Measurements from ENCODE around the gene CYP1A2.

The CYP1A2 gene

DNA sequence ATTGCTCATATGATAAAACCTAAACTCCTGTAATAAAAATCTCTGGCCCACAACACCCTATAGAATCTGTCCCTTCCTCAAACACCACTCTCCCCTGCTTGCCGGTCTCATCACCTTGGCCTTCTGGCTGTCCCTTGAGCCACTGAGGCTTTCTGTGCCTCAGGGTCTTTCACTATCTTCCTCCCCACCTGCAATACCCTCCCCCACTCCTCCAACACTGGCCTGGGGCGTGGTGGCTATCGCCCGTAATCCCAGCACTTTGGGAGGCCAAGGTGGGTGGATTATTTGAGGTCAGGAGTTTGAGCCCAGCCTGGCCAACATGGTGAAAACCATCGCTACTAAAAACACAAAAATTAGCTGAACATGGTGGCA is 29.9 kb downstream of the CYP1A2 start:
- Histone ChIP-seq H4K8ac (ENCODE audit: low read depth, low read length) (no peak overlapping the region), H3K79me1 (ENCODE audit: low read length) (peaks cover 9% of the 10 kb centered on the region), H2AK5ac (ENCODE audit: low read length) (no peak overlapping the region), H3K4me3 (ENCODE audit: low read length) (no peak overlapping the region), H3K27ac (ENCODE audit: low read depth, low read length) (peak overlapping the region; percentile 98), H3K36me3 (ENCODE audit: control insufficient read depth, insufficient read depth, low read length) (no peaks in the 10 kb centered on the region), H4K5ac (ENCODE audit: low read length) (no peak overlapping the region), H2BK15ac (replicated peaks; ENCODE audit: low read depth) (no peak overlapping the region), H3K79me2 (ENCODE audit: control insufficient read depth, insufficient read depth, low read length) (peaks cover 9% of the 10 kb centered on the region), H2BK120ac (ENCODE audit: low read depth, low read length) (no peak overlapping the region), H3K23ac (ENCODE audit: low read length) (no peak overlapping the region), H3K27me3 (ENCODE audit: insufficient read depth, low read length, poor library complexity) (no peaks in the 10 kb centered on the region), H3K4me1 (ENCODE audit: control insufficient read depth, low read depth, low read length) (peaks cover 23% of the 10 kb centered on the region), H3K18ac (ENCODE audit: low read length) (no peak overlapping the region), H2BK5ac (ENCODE audit: low read length) (no peak overlapping the region), H3K56ac (ENCODE audit: low read length) (peak overlapping the region; percentile 42), H3K4me2 (ENCODE audit: low read length) (no peak overlapping the region), H3K4ac (ENCODE audit: low read depth, low read length) (no peak overlapping the region), H3K9ac (ENCODE audit: low read length) (no peak overlapping the region)
- WGBS (ENCODE audit: extremely low coverage, insufficient coverage, low lambda C conversion rate): no CpG with 5 or more reads among the region's 5 CpGs
- no peak for DNase-seq

DNA sequence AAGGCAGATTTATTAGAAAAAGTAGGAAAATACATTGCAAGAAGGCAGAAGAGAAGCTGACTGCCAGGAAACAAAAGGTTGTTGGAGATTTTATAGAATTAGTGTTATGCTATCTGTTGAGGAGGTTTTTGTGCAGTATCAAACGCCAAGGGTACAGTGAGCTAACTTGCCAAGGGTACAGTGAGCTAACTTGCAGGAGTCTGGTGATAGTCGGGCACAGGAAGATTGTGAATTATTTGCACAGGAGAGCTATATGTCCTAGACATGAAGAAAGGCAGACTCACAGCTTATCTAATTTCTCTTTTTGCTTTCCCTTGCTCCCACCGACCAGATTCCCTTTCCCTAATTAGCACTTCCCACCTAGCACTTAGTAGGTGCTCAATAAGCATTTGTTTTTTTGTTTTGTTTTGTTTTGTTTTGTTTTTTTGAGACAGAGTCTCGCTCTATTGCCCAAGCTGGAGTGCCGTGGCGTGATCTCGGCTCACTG is 30.6 kb downstream of the CYP1A2 start:
- Histone ChIP-seq H3K27me3 (ENCODE audit: insufficient read depth, low read length, poor library complexity) (no peaks in the 10 kb centered on the region), H3K79me2 (ENCODE audit: control insufficient read depth, insufficient read depth, low read length) (peaks cover 14% of the 10 kb centered on the region), H3K27ac (ENCODE audit: low read depth, low read length) (no peak overlapping the region), H3K18ac (ENCODE audit: low read length) (no peak overlapping the region), H3K4me1 (ENCODE audit: control insufficient read depth, low read depth, low read length) (peaks cover 19% of the 10 kb centered on the region), H3K4me2 (ENCODE audit: low read length) (no peak overlapping the region), H3K56ac (ENCODE audit: low read length) (no peak overlapping the region), H4K8ac (ENCODE audit: low read depth, low read length) (no peak overlapping the region), H4K5ac (ENCODE audit: low read length) (no peak overlapping the region), H3K23ac (ENCODE audit: low read length) (no peak overlapping the region), H3K79me1 (ENCODE audit: low read length) (peaks cover 14% of the 10 kb centered on the region), H3K36me3 (ENCODE audit: control insufficient read depth, insufficient read depth, low read length) (no peaks in the 10 kb centered on the region), H3K9ac (ENCODE audit: low read length) (no peak overlapping the region), H3K4me3 (ENCODE audit: low read length) (no peak overlapping the region), H2BK15ac (replicated peaks; ENCODE audit: low read depth) (no peak overlapping the region), H2AK5ac (ENCODE audit: low read length) (no peak overlapping the region), H2BK5ac (ENCODE audit: low read length) (no peak overlapping the region), H2BK120ac (ENCODE audit: low read depth, low read length) (no peak overlapping the region), H3K4ac (ENCODE audit: low read depth, low read length) (no peak overlapping the region)
- no peak for DNase-seq
- WGBS (ENCODE audit: extremely low coverage, insufficient coverage, low lambda C conversion rate): no CpG with 5 or more reads among the region's 7 CpGs

DNA sequence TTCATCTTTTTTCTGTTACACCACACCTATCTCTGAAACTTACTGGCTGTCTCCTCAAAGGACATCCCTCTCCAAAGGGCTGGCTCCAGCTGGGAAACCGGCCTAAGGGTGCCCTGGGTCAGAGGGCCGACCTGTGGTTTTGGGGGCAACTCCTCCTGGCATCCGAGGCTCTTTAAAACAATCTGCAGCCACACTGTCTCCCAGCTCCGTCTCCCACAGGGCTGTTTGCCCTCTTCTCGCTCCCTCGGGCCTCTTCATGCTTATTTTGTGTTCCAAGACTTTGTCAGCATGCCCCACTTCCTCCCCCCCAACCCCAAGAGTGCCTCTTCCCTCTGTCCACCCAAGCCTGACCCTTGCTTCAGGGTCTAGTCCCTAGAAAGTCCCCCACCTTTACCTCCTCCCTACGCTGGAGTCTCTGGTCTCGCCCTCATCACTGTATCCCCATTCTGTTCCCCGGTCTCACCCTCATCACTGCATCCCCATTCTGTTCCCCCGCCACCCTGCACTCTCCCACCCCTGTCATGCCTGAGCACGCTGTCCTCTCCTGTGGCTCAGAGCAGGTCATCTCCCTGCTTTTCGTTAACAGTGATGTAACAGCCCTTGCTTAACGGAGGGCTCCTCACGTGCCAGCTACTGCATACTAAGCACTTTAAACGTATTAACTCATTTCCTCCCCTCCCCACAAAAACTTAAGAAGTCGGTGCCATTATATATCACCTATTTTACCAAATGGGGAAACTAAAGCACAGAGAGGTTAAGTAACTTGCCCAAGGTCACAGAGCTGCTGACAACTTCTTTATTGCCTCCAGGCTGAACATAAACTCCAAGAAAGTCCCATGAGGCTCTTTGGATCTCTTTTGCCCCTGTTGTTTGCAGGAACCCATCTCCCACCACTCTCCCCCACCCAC is 32.1 kb downstream of the CYP1A2 start:
- no peak for DNase-seq

DNA sequence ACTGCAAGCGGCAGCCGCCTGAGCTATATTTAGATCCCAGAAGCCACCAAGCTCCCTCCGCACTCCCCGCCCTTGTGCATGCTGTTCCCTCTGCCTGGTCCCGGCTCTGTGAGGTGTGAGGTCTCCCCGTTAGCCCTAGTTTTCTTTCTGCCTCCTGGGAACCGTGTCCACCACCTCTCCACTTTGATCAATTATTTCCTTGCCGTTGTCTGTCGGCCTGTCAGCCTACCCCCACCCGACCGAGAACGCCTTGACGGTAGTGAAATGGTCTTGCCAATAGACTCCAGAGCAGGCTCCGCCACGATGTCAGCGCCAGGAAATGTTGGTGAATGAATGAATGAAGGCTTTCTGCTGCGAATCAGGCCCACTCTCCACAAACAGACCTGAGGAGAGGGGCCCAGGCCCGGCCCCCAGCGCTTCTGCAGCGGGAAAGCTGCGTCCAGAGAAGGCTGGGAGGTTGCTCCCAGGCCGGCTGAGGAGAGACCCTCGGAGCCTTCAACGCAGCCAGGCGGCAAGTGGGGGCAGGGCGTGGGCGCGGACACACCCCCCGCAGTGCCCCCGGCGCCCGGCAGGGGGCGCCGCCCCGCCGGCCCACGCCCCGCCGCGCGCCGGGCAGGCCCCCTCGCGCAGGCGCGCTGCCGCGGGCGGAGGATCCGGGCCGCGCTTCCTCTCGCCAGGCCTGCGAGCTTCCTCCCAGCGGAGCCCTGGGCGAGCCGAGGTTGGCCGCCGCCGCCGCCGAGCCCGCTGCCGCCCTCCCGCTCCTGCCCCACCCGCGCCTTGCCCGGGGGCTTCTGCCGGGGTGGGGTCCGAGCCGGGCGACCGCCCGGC is 33.0 kb downstream of the CYP1A2 start, which contains the start of gene CSK:
CSK (plus strand) TSS at position 650 of the 828 bp plus-strand sequence. CDS start 16,218 bp downstream, outside the sequence.
- peak within 1 kb of the TSS; percentile 85 for H3K27ac ChIP-seq (ENCODE audit: low read depth, low read length)
- no peaks in the 10 kb centered on the region for H3K36me3 ChIP-seq (ENCODE audit: control insufficient read depth, insufficient read depth, low read length)
- no CpG with 5 or more reads among the region's 74 CpGs for WGBS (ENCODE audit: extremely low coverage, insufficient coverage, low lambda C conversion rate)
- H3K23ac ChIP-seq (ENCODE audit: low read length): no peak within 1 kb of the TSS
- H3K4me1 ChIP-seq (ENCODE audit: control insufficient read depth, low read depth, low read length): peaks cover 17% of the 10 kb centered on the region
- H3K79me1 ChIP-seq (ENCODE audit: low read length): peaks cover 29% of the 10 kb centered on the region
- peak; percentile 69 for DNase-seq
- H3K27me3 ChIP-seq (ENCODE audit: insufficient read depth, low read length, poor library complexity): no peaks in the 10 kb centered on the region
- peak within 1 kb of the TSS; percentile 83 for H4K8ac ChIP-seq (ENCODE audit: low read depth, low read length)
- peak within 1 kb of the TSS; percentile 52 for H2BK120ac ChIP-seq (ENCODE audit: low read depth, low read length)
- H2BK5ac ChIP-seq (ENCODE audit: low read length): no peak within 1 kb of the TSS
- peaks cover 28% of the 10 kb centered on the region for H3K79me2 ChIP-seq (ENCODE audit: control insufficient read depth, insufficient read depth, low read length)
- no peak within 1 kb of the TSS for H2AK5ac ChIP-seq (ENCODE audit: low read length)
- peak within 1 kb of the TSS; percentile 95 for H3K56ac ChIP-seq (ENCODE audit: low read length)
- H2BK15ac ChIP-seq (replicated peaks; ENCODE audit: low read depth): no peak within 1 kb of the TSS
- peak within 1 kb of the TSS; percentile 89 for H3K4me3 ChIP-seq (ENCODE audit: low read length)
- peak within 1 kb of the TSS; percentile 98 for H3K4me2 ChIP-seq (ENCODE audit: low read length)
- H3K4ac ChIP-seq (ENCODE audit: low read depth, low read length): peak within 1 kb of the TSS; percentile 94
- peak within 1 kb of the TSS; percentile 75 for H3K9ac ChIP-seq (ENCODE audit: low read length)
- peak within 1 kb of the TSS; percentile 97 for H3K18ac ChIP-seq (ENCODE audit: low read length)
- H4K5ac ChIP-seq (ENCODE audit: low read length): no peak within 1 kb of the TSS

More for the DNA sequence above, 32.1 kb downstream of the CYP1A2 start:
- Histone ChIP-seq H2AK5ac (ENCODE audit: low read length) (peak overlapping the region; percentile 7), H3K9ac (ENCODE audit: low read length) (peak overlapping the region; percentile 24), H4K5ac (ENCODE audit: low read length) (no peak overlapping the region), H3K4me2 (ENCODE audit: low read length) (peak overlapping the region; percentile 7), H3K18ac (ENCODE audit: low read length) (peak overlapping the region; percentile 9), H3K4ac (ENCODE audit: low read depth, low read length) (no peak overlapping the region), H3K4me1 (ENCODE audit: control insufficient read depth, low read depth, low read length) (peaks cover 19% of the 10 kb centered on the region), H3K36me3 (ENCODE audit: control insufficient read depth, insufficient read depth, low read length) (no peaks in the 10 kb centered on the region), H2BK5ac (ENCODE audit: low read length) (no peak overlapping the region), H3K79me2 (ENCODE audit: control insufficient read depth, insufficient read depth, low read length) (peaks cover 25% of the 10 kb centered on the region), H4K8ac (ENCODE audit: low read depth, low read length) (no peak overlapping the region), H2BK15ac (replicated peaks; ENCODE audit: low read depth) (no peak overlapping the region), H3K27ac (ENCODE audit: low read depth, low read length) (no peak overlapping the region), H2BK120ac (ENCODE audit: low read depth, low read length) (peak overlapping the region; percentile 14), H3K56ac (ENCODE audit: low read length) (peak overlapping the region; percentile 36), H3K23ac (ENCODE audit: low read length) (no peak overlapping the region), H3K4me3 (ENCODE audit: low read length) (no peak overlapping the region), H3K27me3 (ENCODE audit: insufficient read depth, low read length, poor library complexity) (no peaks in the 10 kb centered on the region), H3K79me1 (ENCODE audit: low read length) (peaks cover 27% of the 10 kb centered on the region)
- no CpG with 5 or more reads among the region's 16 CpGs for WGBS (ENCODE audit: extremely low coverage, insufficient coverage, low lambda C conversion rate)

DNA sequence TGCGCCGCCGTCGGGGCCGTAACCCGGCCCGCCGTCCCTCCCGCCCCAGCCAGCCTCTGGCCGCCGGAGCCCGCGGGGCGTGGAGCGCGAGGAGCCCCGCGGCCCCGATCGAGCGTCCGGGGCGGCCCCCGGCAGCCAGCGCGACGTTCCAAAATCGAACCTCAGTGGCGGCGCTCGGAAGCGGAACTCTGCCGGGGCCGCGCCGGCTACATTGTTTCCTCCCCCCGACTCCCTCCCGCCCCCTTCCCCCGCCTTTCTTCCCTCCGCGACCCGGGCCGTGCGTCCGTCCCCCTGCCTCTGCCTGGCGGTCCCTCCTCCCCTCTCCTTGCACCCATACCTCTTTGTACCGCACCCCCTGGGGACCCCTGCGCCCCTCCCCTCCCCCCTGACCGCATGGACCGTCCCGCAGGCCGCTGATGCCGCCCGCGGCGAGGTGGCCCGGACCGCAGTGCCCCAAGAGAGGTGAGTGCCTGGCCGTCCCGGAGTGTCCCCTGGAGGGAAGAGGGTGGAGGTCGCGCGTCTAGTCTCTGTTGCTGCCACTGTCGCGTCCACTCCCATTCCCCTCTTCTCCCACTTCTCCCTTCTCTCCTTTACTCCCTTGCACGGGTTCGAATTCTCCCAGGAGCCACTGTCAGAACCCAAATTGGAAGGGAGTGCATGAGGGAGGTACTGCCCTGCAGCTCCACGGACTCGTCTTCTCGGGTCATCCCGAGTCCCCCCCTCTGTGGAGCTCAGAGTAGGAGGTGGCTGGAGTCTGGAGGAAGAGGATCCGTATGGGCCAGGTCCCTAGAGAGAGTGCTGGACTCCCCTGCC is 33.8 kb downstream of the CYP1A2 start:
- peaks cover 13% of the 10 kb centered on the region for H3K4me1 ChIP-seq (ENCODE audit: control insufficient read depth, low read depth, low read length)
- H4K5ac ChIP-seq (ENCODE audit: low read length): no peak overlapping the region
- peak overlapping the region; percentile 98 for H3K4me2 ChIP-seq (ENCODE audit: low read length)
- peak overlapping the region; percentile 85 for H3K27ac ChIP-seq (ENCODE audit: low read depth, low read length)
- peak overlapping the region; percentile 95 for H3K56ac ChIP-seq (ENCODE audit: low read length)
- no CpG with 5 or more reads among the region's 72 CpGs for WGBS (ENCODE audit: extremely low coverage, insufficient coverage, low lambda C conversion rate)
- peak overlapping the region; percentile 52 for H2BK120ac ChIP-seq (ENCODE audit: low read depth, low read length)
- no peak overlapping the region for H2BK15ac ChIP-seq (replicated peaks; ENCODE audit: low read depth)
- no peak overlapping the region for H2AK5ac ChIP-seq (ENCODE audit: low read length)
- peak overlapping the region; percentile 97 for H3K18ac ChIP-seq (ENCODE audit: low read length)
- H3K36me3 ChIP-seq (ENCODE audit: control insufficient read depth, insufficient read depth, low read length): no peaks in the 10 kb centered on the region
- no peaks in the 10 kb centered on the region for H3K27me3 ChIP-seq (ENCODE audit: insufficient read depth, low read length, poor library complexity)
- peak overlapping the region; percentile 75 for H3K9ac ChIP-seq (ENCODE audit: low read length)
- H3K79me2 ChIP-seq (ENCODE audit: control insufficient read depth, insufficient read depth, low read length): peaks cover 29% of the 10 kb centered on the region
- H3K79me1 ChIP-seq (ENCODE audit: low read length): peaks cover 33% of the 10 kb centered on the region
- H2BK5ac ChIP-seq (ENCODE audit: low read length): no peak overlapping the region
- peak overlapping the region; percentile 94 for H3K4ac ChIP-seq (ENCODE audit: low read depth, low read length)
- H3K4me3 ChIP-seq (ENCODE audit: low read length): peak overlapping the region; percentile 89
- no peak overlapping the region for H3K23ac ChIP-seq (ENCODE audit: low read length)
- peak overlapping the region; percentile 83 for H4K8ac ChIP-seq (ENCODE audit: low read depth, low read length)
- DNase-seq: no peak
